ENCODE data around the gene GNB1L.

GNB1L gene

DNA sequence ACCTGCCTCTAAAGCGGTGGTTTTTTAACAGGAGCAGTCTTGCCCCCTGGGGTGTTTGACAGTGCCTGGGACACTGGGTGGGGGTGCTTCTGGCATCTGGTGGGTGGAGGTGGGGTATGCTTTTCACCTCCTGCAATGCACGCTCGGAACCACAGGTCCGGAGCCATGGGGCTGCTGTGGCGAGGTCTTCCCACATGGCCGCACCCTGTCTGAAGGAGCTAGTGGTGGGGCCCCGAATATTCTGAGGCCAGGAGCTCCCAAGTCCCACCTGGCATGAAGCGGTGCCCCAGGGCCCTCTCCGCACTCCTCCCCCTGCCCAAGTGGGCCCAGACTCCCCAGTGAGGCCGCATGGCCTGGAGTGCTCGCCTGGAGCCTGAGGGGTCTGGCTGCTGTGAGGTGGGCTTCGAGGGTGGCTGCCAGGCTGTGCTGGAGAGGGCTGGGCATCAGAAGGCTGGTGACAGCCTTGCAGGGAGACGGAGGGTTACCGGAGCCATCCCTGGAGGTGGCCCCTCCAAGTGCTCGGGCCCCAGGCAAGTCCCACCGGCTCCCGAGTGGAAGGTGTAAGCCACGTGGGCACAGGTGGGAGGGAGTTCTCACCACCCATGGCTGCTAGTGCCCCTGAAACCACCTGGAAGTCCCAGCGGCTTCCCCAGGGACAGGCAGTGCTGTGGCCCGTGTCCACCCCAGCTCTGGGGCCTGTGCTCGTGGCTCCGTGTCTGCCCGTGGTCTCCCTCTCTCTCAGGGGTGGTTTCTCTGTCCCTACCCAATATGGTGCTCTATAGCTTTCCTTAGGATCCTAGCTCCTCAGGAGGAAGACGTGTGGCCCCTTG is 79.0 kb downstream of the GNB1L start:
- DNase-seq (ENCODE audit: low spot score) = no peak

DNA sequence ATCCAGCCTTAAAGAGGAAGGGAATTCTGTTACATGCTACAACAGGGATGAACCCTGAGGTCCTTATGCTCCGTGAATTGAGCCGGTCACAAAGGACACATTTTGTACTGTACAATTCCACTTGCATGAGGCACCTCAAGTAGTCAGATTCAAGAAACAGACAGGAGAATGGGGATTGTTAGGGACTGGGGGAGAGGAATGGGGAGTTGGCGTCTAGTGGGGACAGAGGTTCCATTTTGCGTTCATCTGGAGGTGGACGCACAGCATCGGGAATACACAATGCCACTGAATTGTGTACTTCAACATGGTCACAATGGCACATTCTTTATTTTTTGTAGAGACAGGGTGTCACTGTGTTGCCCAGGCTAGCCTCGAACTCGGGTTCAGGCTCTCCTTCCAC is 80.0 kb downstream of the GNB1L start:
- DNase-seq (ENCODE audit: low spot score) = no peak

DNA sequence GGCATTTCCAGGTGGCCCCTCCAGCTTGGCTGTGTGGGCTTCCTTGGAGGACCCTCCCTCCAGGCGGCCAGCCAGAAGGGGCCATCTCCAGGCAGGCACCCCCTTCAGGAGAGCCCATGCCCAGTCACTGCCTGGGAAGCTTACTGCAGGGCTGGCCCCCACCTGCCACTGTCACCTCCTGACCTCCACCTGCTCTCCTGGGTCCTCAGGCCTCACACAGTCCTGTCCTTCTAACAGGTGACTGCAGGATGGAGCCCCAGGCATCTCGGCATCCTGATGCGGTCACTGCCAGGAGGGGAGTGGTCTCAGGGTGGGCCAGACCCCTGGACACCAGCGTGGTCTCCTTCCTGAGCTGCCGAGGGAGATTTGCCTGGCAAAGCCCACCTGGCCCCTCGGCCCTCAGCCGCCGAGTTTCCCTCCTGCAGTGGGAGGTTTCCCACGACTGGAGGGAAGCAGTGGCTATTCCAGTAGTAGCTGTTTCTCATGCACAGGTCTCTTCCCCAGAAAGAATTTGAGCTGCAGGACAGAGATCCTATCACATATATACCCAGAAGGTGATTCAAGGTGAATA is 81.1 kb downstream of the GNB1L start:
- DNase-seq (ENCODE audit: low spot score) = no peak

DNA sequence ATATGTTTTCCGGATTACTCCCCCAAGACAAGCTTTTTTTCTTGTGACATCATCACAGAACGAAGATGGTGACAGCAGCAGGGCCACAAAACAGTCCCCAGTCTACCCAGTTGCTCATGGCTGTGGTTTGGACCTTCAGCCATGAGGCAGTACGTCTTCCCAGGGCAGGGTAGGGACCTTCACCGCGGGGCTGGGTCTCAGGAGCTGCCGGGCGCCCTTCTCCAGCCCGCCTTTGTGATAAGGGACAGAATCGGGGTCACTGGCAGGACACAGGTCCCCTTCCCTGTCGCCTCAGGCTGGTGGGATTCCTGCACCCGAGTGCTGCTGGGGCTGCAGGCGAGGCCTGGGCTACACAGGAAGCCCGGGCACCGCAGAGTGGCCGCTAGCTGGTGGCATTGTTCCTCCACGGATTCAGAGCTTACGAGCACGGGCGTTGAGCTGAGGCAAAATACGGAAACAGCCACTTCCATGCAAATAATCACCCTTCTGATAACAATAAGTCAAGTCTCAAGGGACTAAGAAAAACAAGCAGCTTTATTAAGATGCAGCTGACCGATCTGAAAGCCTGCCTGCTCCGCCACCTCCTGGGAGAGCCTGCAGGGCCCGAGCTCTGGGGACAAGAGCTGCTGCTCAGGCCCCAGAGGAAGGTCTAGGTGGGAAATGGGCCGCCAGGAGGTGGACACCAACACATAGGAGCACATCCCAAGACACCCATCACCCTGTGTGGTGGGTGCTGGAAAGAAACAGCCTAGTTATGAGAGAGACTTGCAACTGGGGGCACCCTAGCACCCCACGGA is 81.8 kb downstream of the GNB1L start:
- no peak for DNase-seq (ENCODE audit: low spot score)

DNA sequence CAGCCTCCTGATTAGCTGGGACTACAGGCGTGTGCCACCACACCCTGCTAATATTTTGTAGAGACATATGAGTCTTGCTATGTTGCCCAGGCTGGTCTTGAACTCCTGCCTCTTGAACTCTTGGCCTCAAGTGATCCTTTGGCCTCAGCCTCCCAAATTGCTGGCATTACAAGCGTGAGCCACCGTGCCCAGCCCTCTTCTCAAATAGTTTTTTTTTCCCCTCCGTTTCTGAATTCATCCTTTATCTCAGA is 82.3 kb downstream of the GNB1L start:
- DNase-seq (ENCODE audit: low spot score) = no peak

DNA sequence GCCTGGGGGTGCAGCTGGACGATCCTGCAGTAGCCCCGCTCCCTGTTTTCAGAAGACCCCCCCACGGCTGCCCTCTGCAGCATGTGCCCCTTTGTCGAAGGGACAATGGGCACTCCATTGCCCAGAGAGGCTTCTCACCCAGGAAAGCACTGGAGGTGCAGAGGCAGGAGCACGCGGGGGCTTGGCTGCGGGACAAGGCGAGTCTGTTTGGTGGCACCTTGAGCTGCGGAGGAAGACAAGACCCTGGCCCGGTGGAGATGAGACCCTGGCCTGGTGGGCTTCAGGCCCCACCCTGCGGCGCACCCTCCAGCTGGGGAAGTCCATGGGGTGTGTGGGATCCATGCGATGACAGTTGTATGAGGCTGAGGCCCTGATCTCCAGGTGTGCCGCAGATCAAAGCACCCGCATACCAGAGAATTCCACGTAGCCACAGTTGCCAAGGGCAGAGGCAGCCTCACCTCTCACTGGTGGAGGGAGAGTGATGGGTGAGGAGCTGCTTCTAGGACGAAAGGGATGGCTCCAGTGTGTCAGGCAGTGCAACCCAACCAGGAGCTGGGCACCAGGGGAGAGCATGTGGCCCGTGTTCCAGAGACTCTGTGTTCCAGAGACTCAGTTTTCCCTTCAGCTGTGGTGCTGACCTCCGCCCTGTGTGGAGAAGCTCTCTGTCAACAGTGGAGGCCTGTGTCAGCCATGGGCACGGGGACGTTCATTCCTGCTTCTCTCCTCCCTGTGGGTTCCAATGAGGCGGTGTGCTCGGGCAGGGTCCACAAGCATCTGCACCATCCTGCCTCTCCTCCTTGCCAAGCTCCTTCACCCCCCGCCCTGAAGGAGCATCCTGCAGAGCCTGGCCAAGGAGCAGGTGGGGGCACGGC is 84.1 kb downstream of the GNB1L start:
- DNase-seq (ENCODE audit: low spot score) = no peak

DNA sequence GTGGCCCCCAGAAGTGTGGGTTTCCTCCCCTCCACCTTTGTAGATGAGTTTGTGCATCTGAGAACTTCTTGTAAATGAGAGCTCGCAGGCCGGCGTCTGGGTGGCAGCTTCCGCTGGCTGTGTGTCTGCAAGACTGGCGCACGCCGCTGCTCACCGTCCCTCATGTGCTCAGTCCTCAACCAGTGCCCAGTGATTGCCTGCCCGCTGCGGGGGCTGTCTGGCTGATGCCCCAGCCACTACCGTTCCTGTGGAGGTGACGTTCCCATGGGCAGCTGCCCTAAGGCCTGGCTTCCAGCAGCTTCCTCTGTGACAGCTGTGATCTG is 85.3 kb downstream of the GNB1L start:
- DNase-seq (ENCODE audit: low spot score) = no peak

DNA sequence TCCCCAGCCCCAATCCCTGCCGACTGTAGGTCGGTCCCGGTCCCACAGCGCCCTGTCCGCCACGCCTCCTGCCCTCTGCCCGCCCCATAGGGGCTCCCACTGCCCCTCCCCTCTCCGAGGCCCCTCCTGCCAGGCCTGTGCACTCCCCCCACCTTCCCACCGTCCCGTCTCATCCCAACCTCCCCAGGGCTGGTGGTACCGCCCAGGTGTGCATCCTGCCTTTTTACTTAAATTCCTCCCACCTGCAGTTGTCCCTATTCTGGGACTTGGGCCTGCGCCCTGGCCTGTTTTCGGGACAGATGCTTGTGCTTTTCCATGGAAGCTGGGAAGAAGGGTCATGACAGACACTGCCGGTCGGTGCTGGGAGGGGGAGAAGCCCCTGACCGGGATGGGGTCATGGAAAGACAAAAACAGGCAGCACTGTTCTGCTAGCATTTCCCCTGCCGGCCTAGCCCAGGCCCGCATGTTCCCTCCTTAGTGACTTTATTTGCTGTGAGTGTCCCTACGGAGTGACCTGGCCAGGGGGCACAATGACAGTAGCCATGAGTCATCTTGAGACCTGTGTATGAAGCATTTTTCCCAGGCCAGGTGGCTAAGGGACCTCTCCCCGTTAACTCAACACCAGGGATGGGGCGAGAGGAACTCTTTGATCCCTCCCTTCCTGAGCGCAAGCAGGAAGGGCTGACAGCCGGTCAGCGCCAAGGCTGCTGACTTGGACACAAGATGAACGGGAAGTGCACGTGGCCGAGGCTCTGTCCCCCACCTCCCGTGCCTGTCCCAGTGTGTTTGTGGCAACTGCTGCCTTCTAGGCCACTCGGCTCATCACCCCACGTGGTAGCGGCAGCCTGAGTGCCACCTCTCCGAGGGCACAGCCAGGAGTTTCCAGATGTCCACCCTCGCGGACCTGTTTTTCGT is 87.0 kb downstream of the GNB1L start:
- no peak for DNase-seq (ENCODE audit: low spot score)

DNA sequence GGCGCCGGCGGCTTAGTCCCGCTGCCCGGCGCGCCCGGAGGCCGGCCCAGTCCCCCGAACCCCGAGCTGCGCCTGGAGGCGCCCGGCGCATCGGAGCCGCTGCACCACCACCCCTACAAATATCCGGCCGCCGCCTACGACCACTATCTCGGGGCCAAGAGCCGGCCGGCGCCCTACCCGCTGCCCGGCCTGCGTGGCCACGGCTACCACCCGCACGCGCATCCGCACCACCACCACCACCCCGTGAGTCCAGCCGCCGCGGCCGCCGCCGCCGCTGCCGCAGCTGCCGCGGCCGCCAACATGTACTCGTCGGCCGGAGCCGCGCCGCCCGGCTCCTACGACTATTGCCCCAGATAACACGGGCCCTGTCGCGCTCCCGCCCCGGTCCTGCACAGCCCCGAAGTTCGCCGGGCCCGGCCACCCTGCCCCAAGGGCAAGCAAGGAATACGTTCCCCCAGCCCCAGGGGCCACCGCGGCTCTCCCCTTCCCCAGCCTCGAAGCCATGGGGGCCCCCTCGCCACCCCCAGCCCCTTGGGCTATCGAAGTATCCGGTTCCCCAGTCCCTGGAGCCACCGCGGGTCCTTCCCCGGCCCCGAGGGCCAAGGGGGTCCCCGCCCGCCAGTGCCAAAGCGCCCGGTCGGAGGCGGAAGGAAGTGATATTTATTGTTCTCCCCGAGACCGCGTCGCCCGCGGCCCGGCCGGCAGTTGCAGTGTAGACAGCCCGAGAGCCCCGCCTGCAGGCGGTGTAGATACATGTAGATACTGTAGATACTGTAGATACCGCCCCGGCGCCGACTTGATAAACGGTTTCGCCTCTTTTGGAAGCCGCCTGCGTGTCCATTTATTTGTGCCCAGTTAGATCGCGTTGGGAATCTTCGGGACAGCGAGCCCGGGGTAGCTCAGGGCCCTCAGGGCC is 87.9 kb downstream of the GNB1L start:
- peak; percentile 88 for DNase-seq (ENCODE audit: low spot score)

DNA sequence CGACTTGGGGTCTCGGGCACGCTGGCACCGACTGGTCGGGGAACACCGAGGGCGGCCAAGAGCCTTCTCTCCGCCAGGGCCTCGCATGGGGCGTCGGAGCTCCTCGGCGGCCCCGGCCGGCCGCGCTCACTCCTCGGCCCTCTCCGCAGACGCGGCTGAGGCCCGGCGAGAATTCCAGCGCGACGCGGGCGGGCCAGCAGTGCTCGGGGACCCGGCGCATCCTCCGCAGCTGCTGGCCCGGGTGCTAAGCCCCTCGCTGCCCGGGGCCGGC is 88.5 kb downstream of the GNB1L start:
- DNase-seq (ENCODE audit: low spot score) = no peak

DNA sequence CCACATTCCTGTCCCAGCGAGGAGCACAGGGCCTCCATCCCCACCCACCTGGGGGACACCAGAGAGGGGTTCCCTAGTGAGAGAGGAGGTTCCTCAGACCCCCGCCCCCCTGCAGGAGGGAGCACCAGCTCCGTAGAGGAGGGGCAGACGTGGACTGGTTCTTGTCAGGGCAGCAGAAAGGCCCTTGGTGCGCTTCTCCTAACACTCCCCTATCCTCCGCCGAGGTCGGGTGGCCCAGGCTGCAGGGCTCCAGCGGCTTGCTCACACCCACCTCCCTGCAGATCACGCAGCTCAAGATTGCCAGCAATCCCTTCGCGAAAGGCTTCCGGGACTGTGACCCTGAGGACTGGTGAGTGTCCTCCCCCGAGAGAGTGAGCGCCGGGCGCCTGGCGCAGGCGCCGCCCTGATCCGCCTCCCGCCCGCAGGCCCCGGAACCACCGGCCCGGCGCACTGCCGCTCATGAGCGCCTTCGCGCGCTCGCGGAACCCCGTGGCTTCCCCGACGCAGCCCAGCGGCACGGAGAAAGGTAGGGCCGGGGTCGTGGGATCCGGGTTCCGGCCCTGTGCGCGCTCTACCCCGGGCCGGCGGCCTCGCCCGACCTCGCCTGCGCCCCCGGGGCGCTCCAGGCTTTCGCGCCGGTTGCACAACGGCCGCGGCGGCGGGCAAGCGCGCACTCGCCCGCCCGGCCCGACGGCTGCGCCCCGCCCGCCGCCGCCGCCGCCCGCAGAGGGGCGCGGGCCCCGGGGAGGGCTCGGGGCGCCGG is 89.0 kb downstream of the GNB1L start:
- DNase-seq (ENCODE audit: low spot score) = no peak

DNA sequence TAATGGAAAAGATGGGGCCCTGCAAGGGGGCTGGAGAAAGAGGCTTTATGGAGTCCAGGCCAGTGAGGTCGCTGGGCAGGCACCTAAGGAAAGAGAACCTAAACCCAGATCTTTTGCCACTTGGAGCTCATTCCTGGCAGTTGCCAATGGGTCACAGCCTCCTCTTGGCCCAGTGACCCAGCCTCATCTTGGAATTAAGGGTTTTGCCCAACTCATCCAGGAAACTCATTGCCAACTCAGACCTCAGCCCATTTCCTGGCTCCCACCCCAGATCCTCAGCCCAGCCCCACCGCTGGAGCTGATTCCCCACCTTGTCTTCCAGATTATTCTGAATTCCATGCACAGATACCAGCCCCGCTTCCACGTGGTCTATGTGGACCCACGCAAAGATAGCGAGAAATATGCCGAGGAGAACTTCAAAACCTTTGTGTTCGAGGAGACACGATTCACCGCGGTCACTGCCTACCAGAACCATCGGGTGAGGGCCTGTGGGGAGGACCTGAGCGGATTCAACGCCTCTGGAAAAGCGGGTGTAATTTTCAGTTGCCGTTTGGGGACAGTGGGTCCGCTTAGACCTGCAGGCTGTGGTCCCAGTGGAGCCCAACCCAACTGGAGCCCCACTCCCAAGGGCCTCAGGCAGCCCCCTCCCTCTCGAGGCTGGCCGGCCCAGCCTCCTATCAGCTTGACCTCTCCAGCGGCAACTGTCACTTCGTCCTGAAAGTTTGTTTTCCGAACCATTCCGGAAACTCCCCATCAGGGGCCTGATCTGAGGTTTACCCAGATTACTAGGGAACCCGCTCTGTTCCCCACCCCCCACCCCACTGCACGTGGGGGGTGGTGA is 89.8 kb downstream of the GNB1L start:
- DNase-seq (ENCODE audit: low spot score) = no peak

DNA sequence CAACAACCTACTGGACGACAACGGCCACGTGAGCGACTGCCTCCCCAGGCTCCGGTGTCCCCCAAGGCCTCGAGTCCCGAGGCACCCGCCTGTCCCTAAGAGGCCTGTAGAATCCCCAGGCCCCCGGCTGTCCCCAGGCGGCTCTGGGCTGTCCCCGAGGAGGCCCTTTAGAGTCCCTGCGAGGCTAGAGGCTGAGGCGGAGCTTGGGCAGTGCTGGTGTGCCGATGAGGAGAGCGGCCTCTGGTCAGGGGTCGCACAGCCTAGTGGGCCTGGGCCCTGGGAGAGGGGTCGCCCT is 90.4 kb downstream of the GNB1L start:
- DNase-seq (ENCODE audit: low spot score) = no peak

DNA sequence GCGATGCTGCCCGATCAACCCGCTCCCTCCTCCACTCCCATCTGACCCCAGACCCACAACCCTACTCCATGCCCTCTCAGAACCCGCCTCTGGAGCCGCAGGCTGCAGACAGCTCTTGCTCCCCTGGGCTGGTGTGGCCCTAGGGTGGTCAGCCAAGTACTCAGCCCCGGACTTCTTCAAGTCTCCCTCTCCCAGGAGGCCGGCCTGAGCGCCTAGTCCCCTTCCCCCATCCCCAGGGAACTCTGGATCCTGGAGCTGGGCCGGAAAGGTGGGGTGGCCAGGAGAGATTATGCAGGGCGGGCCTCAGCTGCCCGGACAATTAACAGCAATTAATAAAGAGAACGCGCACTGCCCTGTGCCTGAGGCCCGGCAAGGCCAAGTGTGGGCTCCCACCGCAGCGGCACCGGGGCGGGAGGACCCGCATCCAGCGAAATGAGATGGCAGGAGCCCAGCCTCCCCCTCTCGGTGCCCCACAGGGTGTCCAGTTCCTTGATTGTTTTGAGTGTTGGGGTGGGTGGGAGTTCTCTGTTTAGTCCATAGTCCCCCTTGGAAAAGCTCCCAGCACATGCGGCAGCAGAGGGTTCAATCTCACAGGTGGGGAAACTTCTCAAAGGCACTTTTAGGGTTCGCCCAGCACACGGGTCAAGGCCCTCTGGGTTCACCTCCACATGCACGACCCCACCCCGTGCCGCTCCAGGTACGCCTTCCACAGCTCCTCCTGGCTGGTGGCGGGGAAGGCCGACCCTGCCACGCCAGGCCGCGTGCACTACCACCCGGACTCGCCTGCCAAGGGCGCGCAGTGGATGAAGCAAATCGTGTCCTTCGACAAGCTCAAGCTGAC is 91.0 kb downstream of the GNB1L start:
- DNase-seq (ENCODE audit: low spot score) = no peak

DNA sequence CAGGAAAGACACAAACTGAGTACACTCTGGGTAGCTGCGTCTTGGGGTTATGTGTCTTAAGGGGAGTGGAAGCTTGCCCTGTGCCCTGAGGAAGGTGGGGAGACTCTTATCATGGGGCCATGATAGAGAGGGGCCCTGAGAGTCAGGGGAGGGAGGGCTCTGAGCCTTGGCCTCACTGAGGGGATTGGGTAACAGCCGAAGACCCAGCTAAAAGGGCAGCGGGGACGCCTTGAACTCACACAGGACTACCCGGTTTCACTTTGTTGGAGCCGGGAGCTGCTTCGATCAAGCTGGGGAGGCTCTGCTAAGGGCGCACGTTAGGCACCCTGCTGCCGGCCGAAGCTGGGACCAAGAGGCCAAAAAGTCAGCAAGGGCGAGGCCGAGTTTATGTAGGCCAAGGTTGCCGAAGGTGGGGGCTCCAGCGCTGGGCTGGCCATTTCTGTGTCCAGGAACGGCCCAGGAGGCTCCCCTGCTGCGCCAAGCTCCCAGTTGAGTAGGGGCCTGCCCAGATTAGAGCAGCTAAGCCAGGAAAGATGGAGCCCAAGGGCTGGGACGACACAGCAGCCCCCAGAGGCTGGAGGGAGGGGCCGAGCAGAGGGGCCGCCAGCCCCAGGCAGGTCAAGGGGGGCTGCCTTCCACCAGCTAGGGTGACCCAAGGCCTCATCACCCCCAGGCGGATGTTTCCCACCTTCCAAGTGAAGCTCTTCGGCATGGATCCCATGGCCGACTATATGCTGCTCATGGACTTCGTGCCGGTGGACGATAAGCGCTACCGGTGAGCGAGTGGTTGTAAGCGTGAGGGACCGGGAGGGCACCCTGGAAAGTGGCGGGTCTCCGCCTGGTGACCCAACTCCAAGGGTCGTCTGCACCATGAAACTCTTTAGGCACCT is 91.9 kb downstream of the GNB1L start:
- no peak for DNase-seq (ENCODE audit: low spot score)

DNA sequence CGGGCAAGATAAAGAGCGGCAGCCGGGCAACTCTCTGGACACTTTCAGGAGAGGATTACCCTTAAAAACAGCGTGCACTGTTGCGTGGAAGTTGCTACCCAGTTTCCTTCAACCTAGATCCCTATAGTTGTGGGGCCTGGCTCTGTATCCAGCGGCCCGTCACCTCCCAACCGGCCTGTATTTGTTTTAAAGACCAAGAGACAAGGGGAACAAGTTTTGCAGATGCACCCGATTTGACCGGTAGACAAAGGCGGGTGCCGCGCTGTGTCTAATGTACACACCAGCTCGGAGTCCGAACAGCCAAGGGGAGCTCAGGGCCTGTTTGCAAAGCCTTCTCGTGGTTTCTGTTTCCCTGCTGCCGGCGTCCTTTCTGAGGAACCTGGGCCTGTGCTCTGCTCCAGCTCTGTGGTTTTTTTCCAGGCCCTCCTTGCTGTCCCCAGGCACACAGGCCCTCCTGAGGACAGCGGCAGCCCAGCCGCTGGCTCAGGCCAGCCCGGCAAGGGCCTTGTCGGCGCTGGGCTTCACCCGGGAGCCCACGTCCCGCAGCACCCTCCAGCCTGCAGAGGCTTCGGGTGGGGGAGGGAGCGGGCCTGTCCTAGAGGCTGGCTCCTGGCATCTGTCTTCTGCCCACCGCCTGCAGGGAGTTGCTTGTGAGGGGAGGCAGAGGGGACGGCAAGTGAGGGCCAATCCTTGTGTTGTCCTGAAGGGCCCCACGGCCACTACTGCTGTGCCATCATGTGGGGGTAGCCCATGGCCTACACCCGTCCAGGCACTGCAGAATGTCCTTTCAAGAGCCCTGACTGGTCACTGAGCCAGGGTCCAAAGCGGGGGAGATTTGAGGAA is 92.7 kb downstream of the GNB1L start:
- no peak for DNase-seq (ENCODE audit: low spot score)

Data from HuH-7.5 (cell line).